Hematopoietic multipotent progenitor cell treated with erythropoietin and hydrocortisone succinate and interleukin-3 and kit ligand, for 4 days (in vitro differentiated cells): ENCODE measurements around the gene C9orf50.
"Not testable (repeated sequence)": the region's sequence is repeated elsewhere in the genome, so short reads cannot be mapped to it uniquely, and the experiment has no call there.

Experiments
- DNase-seq: peaks from one replicate; pipeline ENCODE4 v3.0.0-alpha.2; 2015

The C9orf50 gene

DNA sequence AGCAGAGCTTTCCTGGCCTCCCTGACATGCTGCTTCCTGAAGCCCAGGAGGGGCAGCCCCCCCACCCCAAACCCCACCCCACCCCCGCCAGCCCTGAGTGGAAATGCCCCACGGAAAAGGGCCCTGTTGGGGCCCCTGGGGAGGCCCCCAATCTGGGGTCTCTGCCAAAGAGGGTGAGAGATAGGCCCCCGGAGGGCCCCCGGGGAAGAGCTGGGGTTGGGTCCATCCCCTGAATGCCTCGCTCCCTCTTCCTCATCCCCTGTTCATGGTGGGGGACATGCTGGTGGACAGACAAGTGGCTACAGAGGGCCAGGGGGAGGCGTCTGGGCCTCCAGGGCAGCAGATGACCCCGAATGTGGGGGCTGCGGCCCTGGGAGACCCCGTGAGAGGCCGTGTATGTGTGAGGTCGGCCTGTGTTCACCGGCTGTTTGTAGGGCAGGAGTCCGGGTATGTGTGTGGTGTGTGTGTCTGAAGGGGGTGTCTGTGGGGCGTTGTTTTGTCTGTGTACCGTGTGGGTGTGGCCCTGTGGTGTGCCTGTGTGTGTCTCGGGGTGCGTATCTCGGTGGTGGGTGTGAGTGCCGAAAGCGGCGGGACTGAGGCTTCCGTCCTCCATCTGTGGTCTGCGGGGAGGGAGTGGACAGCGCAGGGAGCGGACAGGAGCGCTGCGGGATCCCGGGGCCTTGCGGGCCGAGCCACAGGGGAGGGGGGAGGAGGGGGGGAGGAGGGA, 11.3 kb downstream of the C9orf50 start:
- peak; percentile 74 for DNase-seq

DNA sequence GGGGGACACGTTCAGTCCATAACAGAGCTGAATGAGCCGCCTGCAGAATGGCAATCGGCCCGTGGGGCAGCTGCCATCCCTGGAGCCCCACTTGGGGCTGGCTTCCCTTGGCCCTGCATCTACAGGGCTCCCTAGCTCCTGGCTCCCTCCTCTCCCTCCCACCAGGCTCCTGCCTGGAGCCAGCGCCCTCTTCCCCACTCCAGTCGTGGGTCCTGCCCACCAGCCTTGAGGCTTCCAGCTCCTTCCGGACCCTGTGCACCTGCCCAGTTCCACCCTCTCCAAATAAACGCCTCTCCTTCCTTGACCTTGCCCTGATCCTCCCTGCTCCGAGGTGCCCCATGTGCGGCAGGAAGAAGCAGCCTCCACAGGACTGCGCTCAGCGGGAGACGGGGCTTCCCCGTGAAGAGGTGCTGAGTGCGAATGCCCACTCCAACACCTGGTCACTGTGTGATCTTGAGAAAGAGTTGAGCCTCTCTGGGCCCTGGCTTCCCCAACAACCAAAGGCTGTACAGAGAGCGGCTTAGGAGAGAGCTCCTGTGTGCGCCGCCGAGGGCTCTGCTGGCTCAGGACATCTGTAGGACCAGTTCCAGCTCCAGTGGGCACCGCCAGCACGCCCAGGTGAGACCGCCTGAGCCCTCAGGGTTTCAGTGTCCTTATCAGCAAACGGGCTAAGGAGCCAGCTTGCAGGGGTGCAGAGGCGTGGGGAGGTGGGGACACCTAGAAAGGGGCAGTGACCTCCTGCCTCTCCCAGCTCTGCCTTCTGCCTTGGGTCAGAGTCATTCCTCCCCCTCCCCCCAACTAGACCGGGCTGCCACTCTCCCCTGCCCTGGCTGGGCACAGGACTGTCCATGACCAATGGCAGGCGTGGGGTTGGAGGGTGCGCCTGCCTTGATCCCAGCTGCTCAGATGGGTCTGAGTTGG, 12.1 kb downstream of the C9orf50 start:
- no peak for DNase-seq

DNA sequence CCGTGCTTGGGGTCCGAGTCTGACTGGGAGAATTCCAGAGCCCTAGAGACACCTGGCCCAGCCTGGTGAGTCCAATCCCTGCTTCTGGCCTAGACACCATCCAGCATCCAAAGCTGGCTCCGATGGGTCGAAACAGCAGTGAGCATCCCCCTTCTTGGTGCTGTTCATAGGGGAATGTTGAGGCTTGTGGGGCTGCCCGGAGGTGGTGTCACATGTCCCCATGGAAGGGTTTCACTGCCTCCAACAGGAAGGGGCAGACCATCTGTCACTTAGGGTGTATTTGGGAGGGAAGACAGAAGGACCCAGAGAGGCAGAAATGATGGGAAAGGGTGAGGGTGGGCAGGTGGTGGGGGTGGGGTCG, 13.9 kb downstream of the C9orf50 start:
- no peak for DNase-seq

DNA sequence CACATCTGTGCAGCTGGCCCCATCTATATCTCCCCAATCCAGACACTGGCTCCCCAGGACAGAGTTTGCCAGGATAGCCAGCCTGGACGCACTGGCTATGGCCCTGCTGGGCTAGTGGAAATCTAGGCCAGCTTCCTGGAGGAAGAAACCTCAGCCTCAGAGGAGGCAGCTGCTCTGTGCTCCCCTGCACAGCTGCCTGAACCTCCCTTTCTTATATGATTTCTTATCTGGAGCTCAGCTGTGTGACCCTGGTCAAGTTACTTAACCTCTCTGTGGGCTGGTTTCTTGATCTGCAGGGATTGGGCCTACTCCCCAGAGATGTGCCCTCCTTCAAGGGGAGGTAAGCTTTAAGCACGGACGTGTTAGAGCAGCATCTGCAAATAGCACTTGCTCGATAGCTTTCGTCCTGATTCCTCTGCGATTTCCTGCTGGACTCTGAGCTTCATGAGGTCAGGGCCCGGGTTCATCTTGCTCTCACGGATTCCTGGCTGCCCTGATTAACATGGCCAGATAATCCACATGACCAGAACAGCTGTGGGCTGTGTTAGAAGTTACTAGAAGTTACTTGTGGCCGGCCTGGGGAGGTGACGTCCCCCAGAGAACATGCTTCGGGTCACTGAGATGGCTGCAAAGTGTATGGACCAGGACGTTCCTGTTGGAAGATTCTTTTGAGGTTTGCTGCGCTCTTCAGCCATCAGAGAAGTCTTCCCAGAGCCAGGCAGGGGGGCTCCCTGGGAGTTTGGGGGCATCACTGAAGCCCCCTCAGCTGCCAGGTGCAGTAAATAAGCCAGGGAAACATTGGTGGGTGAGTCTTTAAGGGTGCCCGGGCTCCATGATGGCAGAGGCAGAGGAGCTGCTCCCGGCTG, 14.5 kb downstream of the C9orf50 start:
- no peak for DNase-seq

DNA sequence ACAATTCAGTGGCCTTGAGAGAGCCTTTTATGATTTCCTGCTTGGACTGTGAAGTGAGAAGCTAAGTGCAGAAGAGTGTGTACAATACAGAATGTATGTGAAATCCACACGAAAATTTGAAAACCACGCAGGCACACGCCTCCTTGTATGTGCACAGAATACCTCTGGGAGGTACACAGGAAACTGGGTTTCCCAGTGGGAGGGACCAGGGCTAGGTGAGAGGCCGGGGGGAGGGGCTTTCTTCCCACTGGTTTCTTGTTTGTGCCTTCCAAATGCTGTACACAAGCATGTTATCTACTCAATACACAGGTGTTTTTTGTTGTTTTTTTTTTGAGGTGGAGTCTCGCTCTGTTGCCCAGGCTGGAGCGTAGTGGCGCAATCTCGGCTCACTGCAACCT, 16.1 kb downstream of the C9orf50 start:
- no peak for DNase-seq

DNA sequence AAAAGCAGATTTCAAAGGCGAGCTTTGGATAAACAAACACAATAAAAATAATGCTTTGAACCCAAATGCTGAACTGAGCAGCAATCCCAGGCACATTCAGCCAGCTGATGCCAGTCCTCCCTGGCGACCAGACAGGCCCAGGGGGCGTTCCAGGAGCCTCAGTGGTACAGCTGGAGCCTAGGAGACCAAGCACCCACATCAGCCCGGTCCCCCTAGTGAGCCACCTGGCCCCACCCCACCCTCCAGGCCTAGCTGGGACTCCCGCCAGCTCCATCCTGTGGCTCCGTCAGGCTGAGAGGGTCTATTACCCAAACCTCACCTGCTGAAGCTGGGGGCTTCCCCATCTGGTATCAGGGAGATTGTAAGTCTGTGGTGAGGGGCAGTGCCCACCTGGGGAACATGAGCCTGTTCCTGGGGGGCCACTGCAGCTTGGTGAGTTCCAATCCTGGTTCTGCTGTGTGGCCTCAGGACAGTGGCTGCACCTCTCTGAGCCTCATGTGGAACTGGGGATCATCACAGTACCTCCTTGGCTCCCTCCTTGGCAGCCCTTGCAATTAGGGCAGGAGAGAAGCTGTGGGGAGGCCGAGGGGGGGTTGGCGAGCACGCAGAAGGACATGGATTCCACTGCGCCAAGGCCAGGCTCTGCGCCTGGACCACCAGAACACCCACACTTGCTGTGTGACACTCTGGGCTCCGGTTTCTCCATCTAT, 16.7 kb downstream of the C9orf50 start:
- DNase-seq, result no peak

DNA sequence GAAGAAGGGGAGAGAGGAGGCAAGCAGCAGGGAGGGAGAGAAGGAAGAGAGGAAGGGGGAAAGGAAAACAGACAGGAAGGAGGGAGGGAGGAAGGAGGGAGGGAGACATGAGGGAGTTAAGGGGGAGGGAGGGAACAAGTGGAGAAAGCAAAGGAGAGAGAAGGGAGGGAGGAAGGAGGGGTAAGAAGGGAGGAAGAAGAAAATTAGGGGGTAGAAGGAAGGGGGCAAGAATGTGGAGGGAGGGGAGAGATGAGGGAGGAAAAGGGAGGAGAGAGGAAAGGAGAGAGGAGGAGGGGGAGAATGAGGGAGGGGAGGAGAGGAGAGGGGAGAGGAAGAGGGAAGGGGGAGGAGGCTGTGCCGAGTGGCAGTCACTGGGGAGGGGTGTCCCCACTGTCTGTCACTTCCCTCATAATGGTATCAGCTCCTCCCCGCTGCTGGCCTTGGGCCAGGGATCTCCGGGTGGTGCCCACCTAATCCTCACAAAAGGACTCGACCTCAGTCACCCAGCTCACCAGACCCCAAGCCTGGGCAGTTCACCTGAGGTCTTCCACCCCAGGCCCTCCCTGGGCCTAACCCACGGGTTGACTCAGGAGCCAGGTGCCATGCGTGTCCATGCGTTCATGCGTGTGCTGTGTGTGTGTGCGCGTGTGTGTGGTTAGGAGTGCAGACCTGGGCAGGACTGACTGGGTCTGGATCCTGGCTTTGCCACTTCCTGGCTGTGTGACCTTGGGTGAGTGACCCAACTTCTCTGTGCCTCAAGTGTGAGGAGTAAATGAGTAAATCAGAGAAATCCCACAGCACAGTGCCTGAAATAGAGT, 18.1 kb downstream of the C9orf50 start:
- DNase-seq, result peak; percentile 59

DNA sequence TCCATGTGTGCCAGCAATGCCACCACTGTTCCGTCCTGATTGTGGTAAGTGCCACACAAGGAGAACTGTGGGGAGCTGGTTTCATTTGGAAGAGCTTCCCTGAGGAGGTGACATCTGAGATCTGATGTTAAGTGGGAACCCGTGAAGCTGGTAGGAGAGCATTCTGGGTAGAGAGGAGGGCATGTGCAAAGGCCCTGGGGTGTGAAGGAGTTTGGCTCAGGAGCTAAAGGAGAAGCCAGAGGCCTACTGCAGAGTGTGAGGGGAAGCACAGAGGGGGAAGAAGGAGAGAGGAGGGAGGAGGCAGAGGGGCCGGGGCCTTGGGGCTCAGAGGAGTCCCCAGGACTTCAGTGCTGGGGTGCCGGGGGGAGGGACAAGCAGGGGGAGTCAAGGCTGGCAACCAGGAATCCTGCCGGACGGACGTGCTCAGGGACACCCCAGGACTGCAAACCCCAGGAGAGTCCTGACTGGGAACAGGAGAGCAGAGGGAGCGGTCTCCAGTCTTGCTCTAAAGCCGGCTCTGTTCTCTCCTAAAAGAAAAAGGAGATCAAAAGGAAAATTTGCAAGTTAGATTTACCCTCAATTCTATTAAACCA, 19.7 kb downstream of the C9orf50 start:
- DNase-seq, result no peak

DNA sequence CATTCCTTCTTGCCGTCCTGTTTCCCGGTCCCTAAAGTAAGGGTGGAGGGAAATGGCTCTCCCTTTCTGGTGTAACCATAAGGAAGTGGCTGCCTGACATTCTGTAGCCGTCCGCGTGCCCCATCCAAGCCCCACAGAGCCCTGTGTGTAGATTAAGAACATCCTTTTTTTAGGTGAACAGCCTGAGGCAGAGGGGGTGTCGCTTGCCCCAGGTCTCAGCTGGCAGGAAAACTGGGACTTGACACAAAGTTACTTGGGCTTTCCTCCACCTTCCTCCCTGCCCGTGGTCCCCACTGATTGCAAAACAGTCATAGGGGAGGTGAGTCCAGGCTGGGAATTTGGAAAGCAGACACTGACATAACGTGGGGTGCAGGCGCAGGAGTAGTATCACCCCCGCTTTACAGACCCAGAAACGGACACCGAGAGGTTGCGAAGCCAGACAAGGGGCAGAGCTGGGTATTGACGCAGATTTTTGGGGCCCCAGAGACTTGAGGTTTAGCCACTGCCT, 22.8 kb downstream of the C9orf50 start:
- no peak for DNase-seq

DNA sequence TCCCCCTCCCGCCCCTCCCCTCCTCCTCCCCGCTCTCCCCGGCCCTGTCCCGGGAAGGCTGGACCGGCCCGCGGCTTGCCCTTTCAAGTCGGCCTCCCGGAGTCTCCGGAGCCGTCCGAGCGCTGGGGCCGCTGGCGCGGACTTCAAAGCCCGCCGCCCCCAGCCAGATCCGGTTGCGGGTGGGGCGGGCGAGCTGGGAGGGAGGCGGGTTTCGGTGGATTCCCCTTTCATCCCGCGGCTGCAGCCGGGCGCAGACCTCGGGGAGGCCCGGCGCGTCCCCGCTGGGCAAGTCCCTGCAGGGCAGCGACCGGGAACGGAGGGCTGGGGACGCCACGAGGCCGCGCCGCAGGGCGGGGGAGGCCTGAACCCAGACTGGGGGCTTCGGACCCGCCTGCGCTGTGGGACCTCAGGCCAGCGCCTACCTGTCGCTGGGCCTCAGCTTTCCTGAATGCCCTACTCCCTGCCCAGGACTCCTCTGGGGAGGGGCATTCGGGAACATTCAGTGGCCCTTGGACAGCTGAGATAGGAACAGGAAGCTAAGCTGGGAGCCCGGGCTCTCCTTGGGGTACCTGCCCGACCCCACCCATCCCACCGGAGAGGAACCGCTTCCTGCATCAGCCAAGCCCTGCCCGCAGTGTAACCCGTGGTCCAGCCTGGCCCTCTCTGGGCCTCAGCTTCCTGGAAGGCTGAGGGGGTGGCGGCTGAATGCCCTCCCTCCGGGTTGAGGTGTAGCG, 23.4 kb downstream of the C9orf50 start:
- no peak for DNase-seq

DNA sequence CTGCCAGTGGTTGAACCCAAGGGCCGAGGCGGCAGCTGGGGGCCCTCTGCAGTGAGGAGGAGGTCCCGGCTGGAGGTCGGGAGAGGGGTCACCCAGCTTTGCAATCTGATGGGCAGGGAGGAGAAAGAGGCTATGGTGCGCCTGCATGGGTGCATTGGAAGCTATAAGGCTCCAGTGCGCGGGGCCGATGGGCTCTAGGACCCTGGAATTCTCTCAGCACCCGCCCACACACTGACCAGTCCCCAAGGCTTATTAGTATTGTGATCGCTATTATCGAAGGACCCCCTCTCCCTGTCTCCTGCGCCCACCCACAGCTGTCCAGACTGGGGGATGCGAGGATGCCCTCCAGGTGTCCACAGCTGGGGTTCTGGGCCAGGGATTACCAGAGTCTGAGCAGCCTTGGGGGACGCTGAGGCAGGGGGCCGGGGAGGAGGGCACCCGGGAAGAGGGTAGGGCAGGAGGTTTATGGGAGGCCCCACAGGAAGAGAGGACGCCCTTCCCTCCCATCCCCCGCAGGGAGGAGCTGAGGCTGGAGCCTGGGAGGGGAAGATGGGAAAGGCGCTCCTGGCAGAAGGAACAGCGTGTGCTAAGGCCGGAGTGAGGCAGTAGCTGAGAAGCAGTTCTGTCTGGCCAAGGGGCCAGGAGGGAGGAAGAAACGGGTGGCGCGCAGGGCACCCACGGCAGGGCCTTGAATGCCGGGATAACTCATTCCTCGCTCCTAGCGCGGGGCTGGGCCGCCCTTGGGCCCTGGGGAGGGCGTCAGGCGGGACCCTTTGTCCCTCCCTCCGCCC, 24.2 kb downstream of the C9orf50 start:
- no peak for DNase-seq

DNA sequence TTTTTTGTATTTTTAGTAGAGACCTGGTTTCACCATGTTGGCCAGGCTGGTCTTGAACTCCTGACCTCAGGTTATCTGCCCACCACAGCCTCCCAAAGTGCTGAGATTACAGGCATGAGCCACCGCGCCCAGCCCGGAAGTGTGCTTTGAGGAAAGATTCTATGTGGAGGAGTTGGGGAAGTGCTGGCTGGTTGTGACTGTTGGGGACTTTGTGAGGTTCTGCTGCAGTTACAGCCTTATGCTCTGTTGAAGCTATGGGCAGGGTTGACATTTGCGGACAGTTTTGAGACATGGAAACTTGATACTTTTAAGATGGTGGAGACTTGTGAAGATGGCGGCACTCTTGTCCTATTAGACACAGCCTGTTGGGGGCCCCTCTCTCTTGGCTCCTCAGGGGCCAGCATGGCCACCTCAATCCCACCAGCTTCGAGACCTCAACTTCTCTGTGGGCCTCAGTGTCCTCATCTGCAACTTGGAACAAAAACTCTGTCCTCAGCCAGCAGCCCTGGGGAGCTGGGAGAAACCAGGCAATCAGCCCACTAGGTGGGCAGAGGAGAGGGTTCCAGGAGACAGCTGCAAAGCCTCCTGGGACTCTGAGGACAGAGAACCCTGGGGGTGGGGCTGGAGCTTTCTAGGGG, 24.9 kb downstream of the C9orf50 start:
- DNase-seq, result peak; percentile 85

DNA sequence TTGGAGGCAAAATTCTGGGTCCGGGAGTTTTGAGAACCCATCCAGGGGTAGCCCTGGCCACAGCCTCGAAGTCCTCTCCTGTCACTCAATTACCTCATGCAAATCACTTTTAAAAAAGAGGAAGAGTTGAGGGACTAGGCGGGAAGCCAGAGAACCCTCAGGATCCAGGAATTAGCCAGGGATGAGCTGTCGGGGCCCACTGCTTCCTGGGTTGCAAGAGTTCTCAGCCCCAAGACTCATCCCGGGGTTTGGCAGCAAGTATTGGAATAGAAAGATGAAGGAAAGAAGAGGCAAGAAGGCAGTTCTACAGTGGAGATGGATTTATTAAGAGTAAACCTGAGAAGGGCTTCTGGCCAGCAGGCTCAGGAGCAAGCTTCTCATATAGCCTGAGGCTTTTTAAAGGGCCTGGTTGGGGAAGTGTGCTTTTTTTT, 25.6 kb downstream of the C9orf50 start:
- no peak for DNase-seq

DNA sequence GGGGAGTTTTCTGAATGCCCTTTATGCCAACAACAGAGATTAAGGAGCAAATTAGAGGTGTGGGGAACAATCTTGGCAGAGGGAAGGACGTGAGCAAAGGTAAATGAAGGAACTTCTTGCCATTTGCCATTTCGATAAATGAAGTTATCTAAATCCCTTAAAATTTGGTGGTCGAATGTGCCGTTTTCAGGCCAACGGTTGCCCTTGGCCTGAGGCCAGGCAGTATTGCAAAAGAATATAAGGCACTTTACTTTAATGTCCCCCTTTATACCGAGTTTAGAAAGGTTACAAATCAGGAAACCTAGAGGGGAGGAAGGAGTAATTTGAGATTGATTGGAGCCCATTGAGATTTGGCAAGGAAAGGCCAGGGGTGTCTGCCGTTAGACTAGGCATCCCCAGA, 26.3 kb downstream of the C9orf50 start:
- no peak for DNase-seq

DNA sequence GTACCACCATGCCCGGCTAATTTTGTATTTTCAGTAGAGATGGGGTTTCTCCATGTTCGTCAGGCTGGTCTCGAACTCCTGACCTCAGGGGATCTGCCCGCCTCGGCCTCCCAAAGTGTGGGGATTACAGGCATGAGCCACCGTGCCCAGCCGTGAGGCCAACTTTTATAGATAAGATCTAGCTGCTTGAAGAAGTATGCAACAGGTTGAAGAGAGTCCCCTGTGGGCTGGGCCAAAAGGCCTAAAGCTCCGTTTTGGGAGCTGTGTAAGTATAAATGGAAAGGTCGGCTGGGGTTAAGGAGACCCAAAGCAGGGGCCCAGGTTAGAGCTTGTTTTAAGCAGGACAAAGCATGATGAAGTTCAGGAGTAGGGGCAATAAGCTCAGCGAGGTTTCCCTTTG, 28.1 kb downstream of the C9orf50 start:
- DNase-seq, result not testable (repeated sequence)

DNA sequence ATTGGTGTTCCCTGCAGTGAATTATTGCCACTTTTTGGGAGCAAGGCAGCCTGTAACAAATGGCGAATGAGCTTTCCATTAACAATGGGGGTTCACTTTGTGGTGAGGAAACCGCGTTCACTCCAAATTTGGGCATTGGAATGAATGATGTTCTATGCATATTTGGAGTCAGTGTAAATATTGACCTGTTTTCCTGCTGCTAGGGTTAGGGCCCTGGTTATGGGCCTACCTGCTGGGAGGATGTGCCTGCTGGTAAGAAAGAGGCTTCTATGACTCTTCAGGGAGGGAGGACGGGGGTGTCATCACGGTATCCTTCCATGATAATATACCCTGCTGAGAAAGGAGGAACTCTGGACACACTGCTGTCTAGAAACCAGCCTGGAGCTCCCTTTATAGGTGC, 29.0 kb downstream of the C9orf50 start:
- DNase-seq, result no peak

DNA sequence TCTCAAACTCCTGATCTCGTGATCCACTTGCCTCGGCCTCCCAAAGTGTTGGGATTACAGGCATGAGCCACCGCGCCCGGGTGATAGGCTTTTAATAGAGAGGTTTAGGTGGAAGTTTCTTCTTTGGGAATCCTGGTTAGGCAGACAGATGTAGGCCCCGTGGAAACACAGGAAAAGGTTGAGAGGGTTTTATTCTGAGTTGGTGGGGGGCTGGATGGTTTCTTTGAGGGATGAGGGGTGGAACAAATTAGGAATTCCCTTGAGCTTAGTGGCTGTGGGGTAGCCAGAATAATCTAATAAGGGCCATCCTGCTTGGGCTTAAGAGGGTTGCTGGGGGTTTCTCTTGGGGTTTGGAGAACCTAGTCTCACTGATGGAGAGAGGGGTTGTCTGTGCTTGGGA, 30.4 kb downstream of the C9orf50 start:
- DNase-seq, result no peak

DNA sequence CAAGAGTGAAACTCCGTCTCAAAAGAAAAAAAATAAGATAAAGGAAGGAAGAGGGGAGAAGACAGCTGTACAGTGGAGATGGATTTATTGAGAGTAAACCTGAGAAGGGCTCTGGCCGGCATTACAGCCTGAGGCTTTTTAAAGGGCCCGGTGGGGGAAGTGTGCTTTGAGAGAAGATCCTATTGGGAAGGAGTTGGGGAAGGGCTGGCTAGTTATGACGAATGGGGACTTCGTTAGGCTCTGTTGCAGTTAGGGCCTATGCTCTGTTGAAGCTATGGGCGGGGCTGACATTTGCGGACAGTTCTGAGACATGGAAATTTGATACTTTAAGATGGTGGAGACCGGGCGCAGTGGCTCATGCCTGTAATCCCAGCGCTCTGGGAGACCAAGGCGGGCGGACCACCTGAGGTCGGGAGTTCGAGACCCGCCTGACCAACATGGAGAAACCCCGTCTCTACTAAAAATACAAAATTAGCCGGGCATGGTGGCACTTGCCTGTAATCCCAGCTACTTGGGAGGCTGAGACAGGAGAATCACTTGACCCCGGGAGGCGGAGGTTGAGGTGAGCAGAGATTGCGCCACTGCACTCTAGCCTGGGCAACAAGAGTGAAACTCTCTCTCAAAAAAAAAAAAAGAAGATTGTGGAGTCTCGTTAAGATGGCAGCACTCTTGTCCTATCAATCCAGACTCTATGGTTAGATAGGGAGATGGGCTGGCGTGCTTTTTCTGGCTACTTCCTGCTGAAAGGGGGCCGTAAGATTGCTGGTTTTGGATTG, 33.2 kb downstream of the C9orf50 start:
- DNase-seq, result no peak
